Measurements from ENCODE around the gene NPAS3.

- TF ChIP-seq, protein P1, sequence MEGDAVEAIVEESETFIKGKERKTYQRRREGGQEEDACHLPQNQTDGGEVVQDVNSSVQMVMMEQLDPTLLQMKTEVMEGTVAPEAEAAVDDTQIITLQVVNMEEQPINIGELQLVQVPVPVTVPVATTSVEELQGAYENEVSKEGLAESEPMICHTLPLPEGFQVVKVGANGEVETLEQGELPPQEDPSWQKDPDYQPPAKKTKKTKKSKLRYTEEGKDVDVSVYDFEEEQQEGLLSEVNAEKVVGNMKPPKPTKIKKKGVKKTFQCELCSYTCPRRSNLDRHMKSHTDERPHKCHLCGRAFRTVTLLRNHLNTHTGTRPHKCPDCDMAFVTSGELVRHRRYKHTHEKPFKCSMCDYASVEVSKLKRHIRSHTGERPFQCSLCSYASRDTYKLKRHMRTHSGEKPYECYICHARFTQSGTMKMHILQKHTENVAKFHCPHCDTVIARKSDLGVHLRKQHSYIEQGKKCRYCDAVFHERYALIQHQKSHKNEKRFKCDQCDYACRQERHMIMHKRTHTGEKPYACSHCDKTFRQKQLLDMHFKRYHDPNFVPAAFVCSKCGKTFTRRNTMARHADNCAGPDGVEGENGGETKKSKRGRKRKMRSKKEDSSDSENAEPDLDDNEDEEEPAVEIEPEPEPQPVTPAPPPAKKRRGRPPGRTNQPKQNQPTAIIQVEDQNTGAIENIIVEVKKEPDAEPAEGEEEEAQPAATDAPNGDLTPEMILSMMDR (IDR thresholded peaks at IDR 0.05): no peak
- no peak for TF ChIP-seq POLR2A (IDR thresholded peaks at IDR 0.05)
Measured at GRCh38 chr14:32914391-32914790, 24.3 kb upstream of the NPAS3 start.
